Ascending aorta (tissue), 2 donors: ENCODE measurements around the gene HOXC6. TPM values are rescaled to one million over a fixed set of nuclear protein-coding genes. Genes with fewer than 3 reads are reported as not detected.

Source experiments
- DNase-seq, 2 donors: peaks; one replicate each; pipeline ENCODE4 v3.0.0-alpha.2; 2019; ENCODE audit warnings: low spot score in 2 of 2
- H3K27ac ChIP-seq, 2 donors: fragments of 200-600 bp; sonication (generic); one replicate each; pipeline ENCODE4 v1.5.1; 2016 to 2017; ENCODE audit warnings: mild to moderate bottlenecking in 1 of 2
- H3K27me3 ChIP-seq: fragments of 200-600 bp; sonication (generic); one replicate; pipeline ENCODE4 v1.5.1; 2017
- H3K36me3 ChIP-seq, 2 donors: fragments of 200-600 bp; sonication (generic); one replicate each; pipeline ENCODE4 v1.5.1; 2016
- H3K4me1 ChIP-seq, 2 donors: fragments of 200-600 bp; sonication (generic); one replicate each; pipeline ENCODE4 v1.5.1; 2016 to 2017; ENCODE audit warnings: mild to moderate bottlenecking in 1 of 2
- H3K4me3 ChIP-seq, 2 donors: fragments of 200-600 bp; sonication (generic); one replicate each; pipeline ENCODE4 v1.5.1; 2016 to 2017; ENCODE audit warnings: mild to moderate bottlenecking in 1 of 2
- H3K9me3 ChIP-seq, 2 donors: fragments of 200-600 bp; sonication (generic); one replicate each; pipeline ENCODE4 v1.5.1; 2016
- CTCF ChIP-seq, 3 experiments: fragments of 200-600 bp in 2 of 3; fragments of 450-650 bp in 1 of 3; sonication (generic) in 2 of 3; IDR thresholded peaks; one replicate each; pipeline ENCODE4 v1.5.1; 2016 to 2019; ENCODE audit warnings: antibody characterized with exemption in 3 of 3, mild to moderate bottlenecking in 1 of 3, moderate library complexity in 1 of 3
- intact Hi-C: fragments of 100-400 bp; cut with DNase I; formaldehyde crosslinking; loops from one replicate; pipeline ENCODE4 v1.15.1; 2023
- total RNA-seq: library from RNA; depleted of rRNA; stranded (reverse); fragments of >200 nt; gene quantifications from one replicate; pipeline ENCODE4 v1.1.0, GENCODE V29; 2016

Gene HOXC6
- total RNA-seq, 1 donor from 2014 or later = 7.6 TPM

- peak overlapping the region; percentile 47 to 71 for H3K4me3 ChIP-seq
- DNase-seq = no peak
- no peaks in the 10 kb centered on the region for H3K36me3 ChIP-seq
- H3K9me3 ChIP-seq = no peaks in the 10 kb centered on the region
- no peak for TF ChIP-seq CTCF (IDR thresholded peaks at IDR 0.05)
- peaks cover 0 to 10% of the 10 kb centered on the region in 2 donors for H3K4me1 ChIP-seq
- intact Hi-C loops = loop anchor here (5.0 to 10.0 kb wide), 4 partner anchors 111 to 339 kb away; partner anchors contain the start of genes CBX5 and HNRNPA1
- peak overlapping the region in 1 of 2 donors; percentile 96 for H3K27ac ChIP-seq
- no peaks in the 10 kb centered on the region for H3K27me3 ChIP-seq
Observed at GRCh38 chr12:54016051-54016450, 12.2 kb upstream of the HOXC6 start.

GRCh38 chr12:54016478-54016964, 11.7 kb upstream of the HOXC6 start:
- Histone ChIP-seq H3K36me3 (no peaks in the 10 kb centered on the region), H3K9me3 (no peaks in the 10 kb centered on the region), H3K4me3 (peak overlapping the region; percentile 47 to 71), H3K4me1 (peaks cover 0 to 10% of the 10 kb centered on the region in 2 donors), H3K27me3 (no peaks in the 10 kb centered on the region), H3K27ac (peak overlapping the region; percentile 94 to 96)
- no peak for TF ChIP-seq CTCF (IDR thresholded peaks at IDR 0.05)
- peak in 1 of 2 donors; percentile 72 for DNase-seq
- intact Hi-C loops = loop anchor here (5.0 to 10.0 kb wide), 4 partner anchors 111 to 338 kb away; partner anchors contain the start of genes CBX5 and HNRNPA1

GRCh38 chr12:54017027-54017788, 11.0 kb upstream of the HOXC6 start:
- TF ChIP-seq CTCF (IDR thresholded peaks at IDR 0.05) = peak in 1 of 3 experiments; percentile 19
- H3K27me3 ChIP-seq = no peaks in the 10 kb centered on the region
- intact Hi-C loops = loop anchor here (5.0 to 10.0 kb wide), 4 partner anchors 110 to 338 kb away; partner anchors contain the start of genes CBX5 and HNRNPA1

GRCh38 chr12:54017878-54018467, 10.3 kb upstream of the HOXC6 start:
- H3K36me3 ChIP-seq = no peaks in the 10 kb centered on the region
- peaks cover 0 to 10% of the 10 kb centered on the region in 2 donors for H3K4me1 ChIP-seq
- H3K27ac ChIP-seq = peak overlapping the region; percentile 94 to 96
- no peaks in the 10 kb centered on the region for H3K27me3 ChIP-seq
- DNase-seq = peak in 1 of 2 donors; percentile 95
- H3K9me3 ChIP-seq = no peaks in the 10 kb centered on the region
- H3K4me3 ChIP-seq = peak overlapping the region; percentile 47 to 71
- intact Hi-C loops = loop anchor here (2.0 to 10.0 kb wide), 5 partner anchors 17 to 337 kb away; partner anchors contain the start of genes CBX5 and HNRNPA1
- no peak for TF ChIP-seq CTCF (IDR thresholded peaks at IDR 0.05)

More at GRCh38 chr12:54017027-54017788, 11.0 kb upstream of the HOXC6 start:
- peaks cover 0 to 10% of the 10 kb centered on the region in 2 donors for H3K4me1 ChIP-seq
- H3K27ac ChIP-seq = peak overlapping the region; percentile 94 to 96
- no peaks in the 10 kb centered on the region for H3K9me3 ChIP-seq
- H3K4me3 ChIP-seq = peak overlapping the region; percentile 47 to 71
- no peaks in the 10 kb centered on the region for H3K36me3 ChIP-seq
- DNase-seq = no peak

GRCh38 chr12:54018468-54018984, 9.7 kb upstream of the HOXC6 start:
- peak overlapping the region; percentile 47 to 71 for H3K4me3 ChIP-seq
- H3K4me1 ChIP-seq = peaks cover 0 to 10% of the 10 kb centered on the region in 2 donors
- no peaks in the 10 kb centered on the region for H3K9me3 ChIP-seq
- peak overlapping the region; percentile 94 to 96 for H3K27ac ChIP-seq
- no peaks in the 10 kb centered on the region for H3K27me3 ChIP-seq
- intact Hi-C loops = loop anchor here (2.0 to 10.0 kb wide), 5 partner anchors 16 to 336 kb away; partner anchors contain the start of genes CBX5 and HNRNPA1
- peak in 1 of 2 donors; percentile 80 for DNase-seq
- H3K36me3 ChIP-seq = no peaks in the 10 kb centered on the region
- TF ChIP-seq CTCF (IDR thresholded peaks at IDR 0.05) = no peak
